HepG2 (cell line): Measurements from ENCODE around the gene CACNB4. TPM values are rescaled to one million over a fixed set of nuclear protein-coding genes. Genes with fewer than 3 reads are reported as not detected.

ENCODE experiments used
- CBX2 ChIP-seq, 2 experiments: fragments of 200-600 bp in 1 of 2; sonication (generic); formaldehyde crosslinking in 1 of 2; IDR thresholded peaks; 2 replicates each; pipeline versions ENCODE4 v1.7.0 to v1.8.1; 2018 to 2022; ENCODE audit warnings: low read depth in 2 of 2, low read length in 1 of 2, mild to moderate bottlenecking in 1 of 2, missing genetic modification reagents in 1 of 2
- CBX5 ChIP-seq: sonication (generic); formaldehyde crosslinking; IDR thresholded peaks from 2 replicates; pipeline ENCODE4 v1.4.0; 2020; ENCODE audit warnings: missing genetic modification reagents, borderline replicate concordance
- HMG20A ChIP-seq: IDR thresholded peaks from 2 replicates; pipeline ENCODE4 v1.6.1; 2016; ENCODE audit warnings: borderline replicate concordance
- RFXANK ChIP-seq: IDR thresholded peaks from 2 replicates; pipeline ENCODE4 v1.6.1; 2016
- SRSF4 ChIP-seq: fragments of 200-400 bp; formaldehyde crosslinking; IDR thresholded peaks from one replicate; pipeline ENCODE4 v1.6.1; 2018; ENCODE audit warnings: mild to moderate bottlenecking, low read depth, low read length, moderate library complexity; ENCODE audit not compliant: poor library complexity, severe bottlenecking
- TFDP1 ChIP-seq: IDR thresholded peaks from 2 replicates; pipeline ENCODE4 v1.6.1; 2016; ENCODE audit warnings: missing compliant biosample characterization, missing genetic modification reagents, borderline replicate concordance
- XRCC5 ChIP-seq: fragments of 200-400 bp; formaldehyde crosslinking; optimal IDR thresholded peaks from 2 replicates; pipeline ENCODE3; 2017; ENCODE audit warnings: mild to moderate bottlenecking, low read length
- ZNF17 ChIP-seq: sonication (generic); formaldehyde crosslinking; IDR thresholded peaks from 2 replicates; pipeline ENCODE4 v1.5.0; 2020; ENCODE audit warnings: mild to moderate bottlenecking, missing genetic modification reagents
- ZNF256 ChIP-seq: sonication (generic); formaldehyde crosslinking; conservative IDR thresholded peaks from 2 replicates; pipeline ENCODE4 v1.4.0; 2020; ENCODE audit warnings: missing genetic modification reagents
- ZNF407 ChIP-seq: sonication (generic); formaldehyde crosslinking; IDR thresholded peaks from one replicate; pipeline ENCODE4 v1.5.1; 2020; ENCODE audit warnings: mild to moderate bottlenecking, missing genetic modification reagents; ENCODE audit errors: not compliant biosample characterization
- ZNF513 ChIP-seq: sonication (generic); formaldehyde crosslinking; conservative IDR thresholded peaks from 2 replicates; pipeline ENCODE4 v1.5.0; 2020; ENCODE audit warnings: missing genetic modification reagents
- ZNF710 ChIP-seq: sonication (generic); formaldehyde crosslinking; IDR thresholded peaks from 2 replicates; pipeline ENCODE4 v1.5.0; 2020; ENCODE audit warnings: mild to moderate bottlenecking, missing genetic modification reagents, borderline replicate concordance
- polyA plus RNA-seq, 8 experiments: library from polyadenylated mRNA; depleted of rRNA in 3 of 8; stranded (reverse) in 7 of 8; unstranded in 1 of 8; fragments of >200 nt; fragmentation: Illumina TruSeq in 4 of 8; extraction: Trizol in 4 of 8; gene quantifications; 2 replicates each; pipeline versions ENCODE4 v1.2.1 to v1.2.3, GENCODE V29; 2011 to 2016; ENCODE audit warnings: low read depth in 4 of 8, missing spikeins in 1 of 8, mixed read lengths in 1 of 8; ENCODE audit not compliant: insufficient read depth in 1 of 8
- total RNA-seq, 5 experiments: library from RNA; depleted of rRNA; stranded (reverse); fragments of >200 nt; fragmentation: Illumina TruSeq; extraction: Trizol; gene quantifications; 2 replicates each; pipeline ENCODE4 v1.2.3, GENCODE V29; 2016; ENCODE audit warnings: low read depth in 1 of 5

Gene CACNB4
- total and polyA plus RNA-seq, 2 of the 13 experiments (the other 11 are each of a cell fraction or from before 2014, with no cell fraction given): 5.1 to 14.3 TPM

- TF ChIP-seq ZNF513 (no peak), ZNF710 (CRISPR knock-in tag) (no peak), ZNF256 (CRISPR knock-in tag) (no peak), SRSF4 (no peak), HMG20A (peak; percentile 55), CBX2 (IDR thresholded peaks at IDR 0.05; ENCODE audit: low read depth, low read length) (peak; percentile 30; the same call in 1 of the 2 replicates), CBX2 (CRISPR knock-in tag; IDR thresholded peaks at IDR 0.05; ENCODE audit: low read depth) (no peak), ZNF407 (CRISPR knock-in tag) (no peak), RFXANK (CRISPR knock-in tag) (no peak), XRCC5 (peak; percentile 13), CBX5 (CRISPR knock-in tag) (no peak), TFDP1 (CRISPR knock-in tag) (no peak), ZNF17 (CRISPR knock-in tag) (no peak)
These were observed 1.5 kb downstream of the CACNB4 start (continued) for GRCh38 chr2:152097290-152097800.
